ENCODE results near the gene SYNPR. TPM values are rescaled to one million over a fixed set of nuclear protein-coding genes. Genes with fewer than 3 reads are reported as not detected.

SYNPR gene
- total RNA-seq, 1 experiment from 2014 or later = 0.17 TPM

DNA sequence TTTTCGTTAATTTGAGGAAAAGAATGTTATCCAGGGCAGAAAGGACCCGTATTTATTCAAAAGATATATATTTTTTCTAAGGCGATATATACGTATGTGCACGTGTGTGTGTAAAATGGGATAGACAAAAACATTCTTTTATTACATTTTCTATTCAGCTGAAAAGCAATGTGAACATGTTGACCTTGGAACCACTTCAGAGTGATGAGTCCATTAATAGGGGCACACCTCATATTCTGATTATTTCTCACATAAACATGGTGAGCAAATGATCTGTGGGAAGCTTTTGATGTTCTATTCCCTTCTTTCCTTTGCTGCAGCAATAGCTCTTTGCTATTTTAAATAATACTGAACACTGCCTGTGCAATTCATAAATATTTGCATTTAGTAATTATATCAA lies 87.6 kb downstream of the SYNPR start:
- H3K9me3 Mint-ChIP-seq = peaks cover 0 to 5% of the 10 kb centered on the region in 2 experiments; a peak in 2 of 5 replicates
- Histone ChIP-seq H3K79me1 (ENCODE audit: insufficient read depth, low read depth, low read length, poor library complexity, severe bottlenecking) (no peaks in the 10 kb centered on the region), H3K27me3 (ENCODE audit: insufficient read depth, low read length) (no peaks in the 10 kb centered on the region), H4K91ac (ENCODE audit: insufficient read length, low read depth, low read length) (no peak overlapping the region), H3K18ac (ENCODE audit: insufficient read length, low read depth, low read length) (no peak overlapping the region), H4K20me1 (ENCODE audit: control insufficient read depth, insufficient read depth, insufficient read length) (no peaks in the 10 kb centered on the region), H3K9ac (ENCODE audit: extremely low read depth, insufficient read length, low read length) (no peak overlapping the region), H3T11ph (ENCODE audit: low read length) (no peak overlapping the region), H4K8ac (replicated peaks; ENCODE audit: insufficient read length, low read depth, low read length) (no peak overlapping the region), H3K79me2 (ENCODE audit: insufficient read depth, low read length) (no peaks in the 10 kb centered on the region), H2AFZ (ENCODE audit: low read length) (no peak overlapping the region), H3K4me1 (ENCODE audit: insufficient read depth, low read length) (no peaks in the 10 kb centered on the region), H3K56ac (ENCODE audit: insufficient read length, low read depth, low read length) (no peak overlapping the region), H3K4me2 (ENCODE audit: insufficient read depth, insufficient read length, low read length) (no peak overlapping the region), H4K5ac (ENCODE audit: insufficient read length, low read depth, low read length) (no peak overlapping the region), H2BK5ac (ENCODE audit: insufficient read length, low read length) (no peak overlapping the region), H2AK5ac (ENCODE audit: insufficient read length, low read length) (no peak overlapping the region), H3K23me2 (ENCODE audit: insufficient read length, low read depth, low read length, poor library complexity, severe bottlenecking) (no peaks in the 10 kb centered on the region), H2BK120ac (ENCODE audit: low read depth, low read length, poor library complexity, severe bottlenecking) (no peak overlapping the region), H2BK12ac (ENCODE audit: insufficient read length, low read depth, low read length) (no peak overlapping the region), H2BK15ac (ENCODE audit: low read depth, low read length) (no peak overlapping the region), H3K4ac (ENCODE audit: low read depth, low read length) (no peak overlapping the region), H3K23ac (ENCODE audit: insufficient read length, low read depth, low read length) (no peak overlapping the region), H3K27ac (ENCODE audit: insufficient read length, low read depth, low read length) (no peak overlapping the region), H3K9me3 (ENCODE audit: control insufficient read depth, low read depth, low read length) (no peaks in the 10 kb centered on the region), H2BK20ac (ENCODE audit: low read depth, low read length, poor library complexity, severe bottlenecking) (no peak overlapping the region), H3K14ac (ENCODE audit: insufficient read depth, low read length) (no peak overlapping the region)
- DNase-seq = no peak
- WGBS (ENCODE audit: extremely low coverage, insufficient read length, low lambda C conversion rate) = no CpG with 5 or more reads among the region's 5 CpGs
- H3K4me1 Mint-ChIP-seq = peaks cover 3 to 14% of the 10 kb centered on the region in 2 experiments; a peak in 3 of 4 replicates
- no peak overlapping the region for H3K4me3 Mint-ChIP-seq
- H3K27ac Mint-ChIP-seq = no peak overlapping the region
- H3K36me3 Mint-ChIP-seq (ENCODE audit: insufficient read depth in 1 of 3, low read depth in 3 of 3) = peaks cover 0 to 4% (median 0%) of the 10 kb centered on the region in 3 experiments; a peak in 3 of 7 replicates
- TF ChIP-seq, protein P1, sequence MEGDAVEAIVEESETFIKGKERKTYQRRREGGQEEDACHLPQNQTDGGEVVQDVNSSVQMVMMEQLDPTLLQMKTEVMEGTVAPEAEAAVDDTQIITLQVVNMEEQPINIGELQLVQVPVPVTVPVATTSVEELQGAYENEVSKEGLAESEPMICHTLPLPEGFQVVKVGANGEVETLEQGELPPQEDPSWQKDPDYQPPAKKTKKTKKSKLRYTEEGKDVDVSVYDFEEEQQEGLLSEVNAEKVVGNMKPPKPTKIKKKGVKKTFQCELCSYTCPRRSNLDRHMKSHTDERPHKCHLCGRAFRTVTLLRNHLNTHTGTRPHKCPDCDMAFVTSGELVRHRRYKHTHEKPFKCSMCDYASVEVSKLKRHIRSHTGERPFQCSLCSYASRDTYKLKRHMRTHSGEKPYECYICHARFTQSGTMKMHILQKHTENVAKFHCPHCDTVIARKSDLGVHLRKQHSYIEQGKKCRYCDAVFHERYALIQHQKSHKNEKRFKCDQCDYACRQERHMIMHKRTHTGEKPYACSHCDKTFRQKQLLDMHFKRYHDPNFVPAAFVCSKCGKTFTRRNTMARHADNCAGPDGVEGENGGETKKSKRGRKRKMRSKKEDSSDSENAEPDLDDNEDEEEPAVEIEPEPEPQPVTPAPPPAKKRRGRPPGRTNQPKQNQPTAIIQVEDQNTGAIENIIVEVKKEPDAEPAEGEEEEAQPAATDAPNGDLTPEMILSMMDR (conservative IDR thresholded peaks at IDR 0.05) = no peak
- no peaks in the 10 kb centered on the region for H3K27me3 Mint-ChIP-seq (ENCODE audit: low read depth)

All from H9 (cell line).